ENCODE results near the gene CTDP1.

- TF ChIP-seq, protein P1, sequence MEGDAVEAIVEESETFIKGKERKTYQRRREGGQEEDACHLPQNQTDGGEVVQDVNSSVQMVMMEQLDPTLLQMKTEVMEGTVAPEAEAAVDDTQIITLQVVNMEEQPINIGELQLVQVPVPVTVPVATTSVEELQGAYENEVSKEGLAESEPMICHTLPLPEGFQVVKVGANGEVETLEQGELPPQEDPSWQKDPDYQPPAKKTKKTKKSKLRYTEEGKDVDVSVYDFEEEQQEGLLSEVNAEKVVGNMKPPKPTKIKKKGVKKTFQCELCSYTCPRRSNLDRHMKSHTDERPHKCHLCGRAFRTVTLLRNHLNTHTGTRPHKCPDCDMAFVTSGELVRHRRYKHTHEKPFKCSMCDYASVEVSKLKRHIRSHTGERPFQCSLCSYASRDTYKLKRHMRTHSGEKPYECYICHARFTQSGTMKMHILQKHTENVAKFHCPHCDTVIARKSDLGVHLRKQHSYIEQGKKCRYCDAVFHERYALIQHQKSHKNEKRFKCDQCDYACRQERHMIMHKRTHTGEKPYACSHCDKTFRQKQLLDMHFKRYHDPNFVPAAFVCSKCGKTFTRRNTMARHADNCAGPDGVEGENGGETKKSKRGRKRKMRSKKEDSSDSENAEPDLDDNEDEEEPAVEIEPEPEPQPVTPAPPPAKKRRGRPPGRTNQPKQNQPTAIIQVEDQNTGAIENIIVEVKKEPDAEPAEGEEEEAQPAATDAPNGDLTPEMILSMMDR (conservative IDR thresholded peaks at IDR 0.05 in 1 of 2, IDR thresholded peaks at IDR 0.05 in 1 of 2; ENCODE audit: extremely low read depth in 1 of 2, insufficient read depth in 1 of 2, low read depth in 1 of 2, low read length in 2 of 2), result no peak
- no peak for TF ChIP-seq EZH2 (IDR thresholded peaks at IDR 0.05; ENCODE audit: borderline replicate concordance, low read length)
Measured at GRCh38 chr18:79749251-79750191, 69.9 kb downstream of the CTDP1 start.

All from mammary epithelial cell (primary cell).